Fibroblast of the aortic adventitia (primary cell): Measurements from ENCODE around the gene SLC39A7. TPM values are rescaled to one million over a fixed set of nuclear protein-coding genes. Genes with fewer than 3 reads are reported as not detected.
A peak's percentile ranks its signal among the peaks of the same experiment; 100 is the strongest.

Experiments
- DNase-seq: peaks from one replicate; pipeline ENCODE4 v3.0.0-alpha.2; 2010; ENCODE audit warnings: low read depth
- H3K4me3 ChIP-seq: 2 replicates; pipeline ENCODE4 v1.5.1; 2011; ENCODE audit warnings: low read depth, mild to moderate bottlenecking, control low read depth, low read length, moderate library complexity
- CTCF ChIP-seq: IDR thresholded peaks from 2 replicates; pipeline ENCODE4 v1.5.1; 2011; ENCODE audit warnings: mild to moderate bottlenecking, low read length, control low read depth, inconsistent platforms; ENCODE audit not compliant: insufficient read depth
- total RNA-seq: library from RNA; depleted of rRNA; stranded (reverse); fragments of >200 nt; gene quantifications from 2 replicates; pipeline ENCODE4 v1.2.3, GENCODE V29; 2012; ENCODE audit warnings: low replicate concordance

Gene SLC39A7
- total RNA-seq, 1 donor, result 71.3 TPM

GRCh38 chr6:33160728-33161344 lies 39.8 kb upstream of the SLC39A7 start:
- TF ChIP-seq CTCF, result no peak
- peak; percentile 97 for DNase-seq
- H3K4me3 ChIP-seq, result no peak overlapping the region

- peak; percentile 96 for TF ChIP-seq CTCF
- H3K4me3 ChIP-seq, result peak overlapping the region; percentile 59
- DNase-seq, result peak; percentile 54
Observed at GRCh38 chr6:33161354-33162331, 39.0 kb upstream of the SLC39A7 start.

GRCh38 chr6:33163540-33163939 lies 37.1 kb upstream of the SLC39A7 start:
- no peak for TF ChIP-seq CTCF
- no peak for DNase-seq
- no peak overlapping the region for H3K4me3 ChIP-seq

- no peak overlapping the region for H3K4me3 ChIP-seq
- TF ChIP-seq CTCF, result no peak
- no peak for DNase-seq
Observed at GRCh38 chr6:33164176-33164575, 36.5 kb upstream of the SLC39A7 start.

- no peak for TF ChIP-seq CTCF
- no peak for DNase-seq
- no peak overlapping the region for H3K4me3 ChIP-seq
Observed at GRCh38 chr6:33164665-33165373, 35.8 kb upstream of the SLC39A7 start.

GRCh38 chr6:33165581-33166258 lies 34.9 kb upstream of the SLC39A7 start:
- DNase-seq, result no peak
- TF ChIP-seq CTCF, result no peak

More at GRCh38 chr6:33165581-33166258, 34.9 kb upstream of the SLC39A7 start:
- no peak overlapping the region for H3K4me3 ChIP-seq
